ENCODE measurements around the gene SGMS1. TPM values are rescaled to one million over a fixed set of nuclear protein-coding genes. Genes with fewer than 3 reads are reported as not detected.
A peak's percentile ranks its signal among the peaks of the same experiment; 100 is the strongest.

The SGMS1 gene
- total RNA-seq, 2 experiments from 2014 or later, result 24.8 to 25.2 TPM

GRCh38 chr10:50527442-50528043, 96.2 kb downstream of the SGMS1 start:
- peaks cover 5% of the 10 kb centered on the region for H3K36me3 Mint-ChIP-seq (ENCODE audit: low read depth)
- intact Hi-C loops (cut with DNase I, micrococcal nuclease), result no loop called here
- Histone ChIP-seq H3K9me3 (ENCODE audit: control insufficient read depth in 1 of 2, insufficient read depth in 1 of 2, low read length in 2 of 2) (no peaks in the 10 kb centered on the region), H3K36me3 (ENCODE audit: insufficient read depth, low read length) (no peaks in the 10 kb centered on the region), H3K27me3 (ENCODE audit: control insufficient read depth in 1 of 2, insufficient read depth in 2 of 2, low read length in 2 of 2) (no peaks in the 10 kb centered on the region), H3K27ac (ENCODE audit: low read depth in 1 of 2, low read length in 2 of 2) (no peak overlapping the region), H3K4me3 (ENCODE audit: low read length) (no peak overlapping the region), H3K4me1 (ENCODE audit: insufficient read depth, low read length) (peaks cover 3% of the 10 kb centered on the region)
- CTCF ChIA-PET, result no interaction called here
- DNase-seq, result peak in 2 of 14 experiments; percentile 17 to 51
- H3K4me1 Mint-ChIP-seq (ENCODE audit: low read depth), result peaks cover 55% of the 10 kb centered on the region
- peak; percentile 21 for ATAC-seq (ENCODE audit: poor library complexity)
- H3K4me3 Mint-ChIP-seq, result no peak overlapping the region
- no peaks in the 10 kb centered on the region for H3K9me3 Mint-ChIP-seq
- POLR2A ChIA-PET, result no interaction called here
- no peaks in the 10 kb centered on the region for H3K27me3 Mint-ChIP-seq
- TF ChIP-seq CTCF (IDR thresholded peaks at IDR 0.05), result no peak
- H3K27ac Mint-ChIP-seq, result no peak overlapping the region

DNA sequence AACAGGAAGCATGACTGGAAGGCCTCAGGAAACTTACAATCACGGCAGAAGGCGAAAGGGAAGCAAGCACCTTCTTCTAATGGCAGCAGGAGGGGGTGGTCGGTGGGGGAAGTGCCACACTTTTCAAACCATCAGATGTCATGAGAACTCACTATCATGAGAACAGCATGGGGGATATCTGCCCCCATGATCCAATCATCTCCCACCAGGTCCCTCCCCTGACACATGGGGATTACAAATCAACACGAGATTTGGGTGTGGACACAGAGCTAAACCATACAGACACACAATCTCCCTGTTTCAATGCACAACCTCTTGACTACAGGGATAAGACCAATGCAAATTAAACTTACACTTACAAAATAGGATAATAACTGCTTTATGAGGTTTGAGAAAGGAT, 97.6 kb downstream of the SGMS1 start:
- CTCF ChIA-PET, result interaction anchor here (0.6 kb wide), 1 partner anchor 81 kb away, joined by 3 read pairs; no protein-coding TSS in a partner anchor

GRCh38 chr10:50523357-50523756, 100.4 kb downstream of the SGMS1 start:
- no peak for DNase-seq
- TF ChIP-seq CTCF (IDR thresholded peaks at IDR 0.05), result no peak
- no peak overlapping the region for H3K4me3 ChIP-seq (ENCODE audit: low read length)
- H3K27ac Mint-ChIP-seq, result peak overlapping the region; percentile 6
- H3K4me3 Mint-ChIP-seq, result no peak overlapping the region
- CTCF ChIA-PET, result no interaction called here
- peaks cover 19% of the 10 kb centered on the region for H3K36me3 Mint-ChIP-seq (ENCODE audit: low read depth)
- intact Hi-C loops (cut with DNase I, micrococcal nuclease), result no loop called here
- H3K36me3 ChIP-seq (ENCODE audit: insufficient read depth, low read length), result peaks cover 12% of the 10 kb centered on the region
- peaks cover 48% of the 10 kb centered on the region for H3K4me1 Mint-ChIP-seq (ENCODE audit: low read depth)
- H3K9me3 Mint-ChIP-seq, result no peaks in the 10 kb centered on the region
- H3K27me3 ChIP-seq (ENCODE audit: control insufficient read depth in 1 of 2, insufficient read depth in 2 of 2, low read length in 2 of 2), result no peaks in the 10 kb centered on the region
- no peak for ATAC-seq (ENCODE audit: poor library complexity)
- peaks cover 3% of the 10 kb centered on the region for H3K4me1 ChIP-seq (ENCODE audit: insufficient read depth, low read length)
- no peak overlapping the region for H3K27ac ChIP-seq (ENCODE audit: low read depth in 1 of 2, low read length in 2 of 2)
- POLR2A ChIA-PET, result no interaction called here
- H3K9me3 ChIP-seq (ENCODE audit: control insufficient read depth in 1 of 2, insufficient read depth in 1 of 2, low read length in 2 of 2), result no peaks in the 10 kb centered on the region
- H3K27me3 Mint-ChIP-seq, result no peaks in the 10 kb centered on the region

More for the DNA sequence above, 97.6 kb downstream of the SGMS1 start:
- intact Hi-C loops (cut with DNase I, micrococcal nuclease), result no loop called here
- Histone ChIP-seq H3K4me3 (ENCODE audit: low read length) (no peak overlapping the region), H3K4me1 (ENCODE audit: insufficient read depth, low read length) (peaks cover 3% of the 10 kb centered on the region), H3K36me3 (ENCODE audit: insufficient read depth, low read length) (no peaks in the 10 kb centered on the region), H3K9me3 (ENCODE audit: control insufficient read depth in 1 of 2, insufficient read depth in 1 of 2, low read length in 2 of 2) (no peaks in the 10 kb centered on the region), H3K27ac (ENCODE audit: low read depth in 1 of 2, low read length in 2 of 2) (no peak overlapping the region), H3K27me3 (ENCODE audit: control insufficient read depth in 1 of 2, insufficient read depth in 2 of 2, low read length in 2 of 2) (no peaks in the 10 kb centered on the region)
- Mint-ChIP-seq H3K4me1 (ENCODE audit: low read depth) (peaks cover 60% of the 10 kb centered on the region), H3K36me3 (ENCODE audit: low read depth) (peaks cover 5% of the 10 kb centered on the region), H3K27me3 (no peaks in the 10 kb centered on the region), H3K27ac (no peak overlapping the region), H3K9me3 (no peaks in the 10 kb centered on the region), H3K4me3 (no peak overlapping the region)
- POLR2A ChIA-PET, result no interaction called here
- no peak for TF ChIP-seq CTCF (IDR thresholded peaks at IDR 0.05)
- DNase-seq (no peak), ATAC-seq (ENCODE audit: poor library complexity) (no peak)

Measured in CD4-positive, alpha-beta T cell (primary cell).